ENCODE measurements around the gene SLC6A3.

Gene SLC6A3

DNA sequence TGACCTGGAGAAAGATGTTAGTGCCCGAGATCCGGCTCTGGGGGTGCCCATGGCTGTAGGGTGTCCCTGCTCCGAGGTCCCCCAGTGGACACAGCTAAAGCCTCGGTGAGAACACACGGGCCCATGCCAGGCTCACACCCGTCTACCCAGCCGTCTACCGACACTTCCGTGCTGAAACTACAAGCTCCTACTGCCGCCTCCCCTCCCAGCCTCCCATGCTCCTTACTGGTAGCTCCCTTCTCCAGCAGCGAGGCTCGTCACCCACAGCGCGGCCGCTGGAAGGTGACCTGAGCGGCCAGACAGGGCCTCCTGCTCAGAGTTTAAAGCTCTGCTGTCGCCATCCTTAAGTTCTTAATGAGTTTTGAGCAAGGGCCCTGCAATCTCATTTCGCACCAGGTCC lies 67.1 kb downstream of the SLC6A3 start:
- H3K27me3 ChIP-seq (ENCODE audit: insufficient read depth, poor library complexity, severe bottlenecking): no peaks in the 10 kb centered on the region
- TF ChIP-seq GABPA (IDR thresholded peaks at IDR 0.05; ENCODE audit: low read depth): no peak
- TF ChIP-seq, protein P1, sequence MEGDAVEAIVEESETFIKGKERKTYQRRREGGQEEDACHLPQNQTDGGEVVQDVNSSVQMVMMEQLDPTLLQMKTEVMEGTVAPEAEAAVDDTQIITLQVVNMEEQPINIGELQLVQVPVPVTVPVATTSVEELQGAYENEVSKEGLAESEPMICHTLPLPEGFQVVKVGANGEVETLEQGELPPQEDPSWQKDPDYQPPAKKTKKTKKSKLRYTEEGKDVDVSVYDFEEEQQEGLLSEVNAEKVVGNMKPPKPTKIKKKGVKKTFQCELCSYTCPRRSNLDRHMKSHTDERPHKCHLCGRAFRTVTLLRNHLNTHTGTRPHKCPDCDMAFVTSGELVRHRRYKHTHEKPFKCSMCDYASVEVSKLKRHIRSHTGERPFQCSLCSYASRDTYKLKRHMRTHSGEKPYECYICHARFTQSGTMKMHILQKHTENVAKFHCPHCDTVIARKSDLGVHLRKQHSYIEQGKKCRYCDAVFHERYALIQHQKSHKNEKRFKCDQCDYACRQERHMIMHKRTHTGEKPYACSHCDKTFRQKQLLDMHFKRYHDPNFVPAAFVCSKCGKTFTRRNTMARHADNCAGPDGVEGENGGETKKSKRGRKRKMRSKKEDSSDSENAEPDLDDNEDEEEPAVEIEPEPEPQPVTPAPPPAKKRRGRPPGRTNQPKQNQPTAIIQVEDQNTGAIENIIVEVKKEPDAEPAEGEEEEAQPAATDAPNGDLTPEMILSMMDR (IDR thresholded peaks at IDR 0.05; ENCODE audit: insufficient read depth, low read length): no peak
- TF ChIP-seq SPI1 (IDR thresholded peaks at IDR 0.05; ENCODE audit: borderline replicate concordance, low read depth): no peak
- no peak overlapping the region for H3K4me3 ChIP-seq (replicated peaks; ENCODE audit: insufficient read depth, low read length)
- no peak for DNase-seq (ENCODE audit: low read depth in 1 of 2, low spot score in 1 of 2)
- H3K27ac ChIP-seq (replicated peaks): no peak overlapping the region

DNA sequence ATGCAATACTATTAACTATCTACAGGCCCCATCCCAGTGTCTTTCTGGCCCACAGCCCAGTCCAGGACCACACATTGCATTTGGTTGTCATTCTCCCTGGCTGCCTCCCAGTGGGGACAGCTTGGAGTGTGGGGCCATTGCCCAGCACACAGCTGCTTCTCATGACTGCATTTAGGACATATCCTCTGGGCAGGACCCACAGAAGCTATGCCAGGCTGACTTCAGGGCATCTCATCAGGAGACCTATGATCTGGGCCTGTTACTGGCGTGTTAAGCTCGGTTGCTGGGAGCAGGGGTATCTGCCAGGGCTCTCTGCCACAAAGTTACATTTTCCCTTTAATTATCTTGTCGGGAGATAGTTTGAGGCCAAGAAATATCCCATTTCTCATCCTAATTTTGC lies 68.3 kb downstream of the SLC6A3 start:
- Histone ChIP-seq H3K4me3 (replicated peaks; ENCODE audit: insufficient read depth, low read length) (no peak overlapping the region), H3K27ac (replicated peaks) (no peak overlapping the region), H3K27me3 (ENCODE audit: insufficient read depth, poor library complexity, severe bottlenecking) (no peaks in the 10 kb centered on the region)
- no peak for DNase-seq (ENCODE audit: low read depth in 1 of 2, low spot score in 1 of 2)
- TF ChIP-seq GABPA (IDR thresholded peaks at IDR 0.05; ENCODE audit: low read depth) (no peak), SPI1 (IDR thresholded peaks at IDR 0.05; ENCODE audit: borderline replicate concordance, low read depth) (no peak), POLR2AphosphoS5 (IDR thresholded peaks at IDR 0.05; ENCODE audit: low read depth) (no peak)
- TF ChIP-seq, protein P2, sequence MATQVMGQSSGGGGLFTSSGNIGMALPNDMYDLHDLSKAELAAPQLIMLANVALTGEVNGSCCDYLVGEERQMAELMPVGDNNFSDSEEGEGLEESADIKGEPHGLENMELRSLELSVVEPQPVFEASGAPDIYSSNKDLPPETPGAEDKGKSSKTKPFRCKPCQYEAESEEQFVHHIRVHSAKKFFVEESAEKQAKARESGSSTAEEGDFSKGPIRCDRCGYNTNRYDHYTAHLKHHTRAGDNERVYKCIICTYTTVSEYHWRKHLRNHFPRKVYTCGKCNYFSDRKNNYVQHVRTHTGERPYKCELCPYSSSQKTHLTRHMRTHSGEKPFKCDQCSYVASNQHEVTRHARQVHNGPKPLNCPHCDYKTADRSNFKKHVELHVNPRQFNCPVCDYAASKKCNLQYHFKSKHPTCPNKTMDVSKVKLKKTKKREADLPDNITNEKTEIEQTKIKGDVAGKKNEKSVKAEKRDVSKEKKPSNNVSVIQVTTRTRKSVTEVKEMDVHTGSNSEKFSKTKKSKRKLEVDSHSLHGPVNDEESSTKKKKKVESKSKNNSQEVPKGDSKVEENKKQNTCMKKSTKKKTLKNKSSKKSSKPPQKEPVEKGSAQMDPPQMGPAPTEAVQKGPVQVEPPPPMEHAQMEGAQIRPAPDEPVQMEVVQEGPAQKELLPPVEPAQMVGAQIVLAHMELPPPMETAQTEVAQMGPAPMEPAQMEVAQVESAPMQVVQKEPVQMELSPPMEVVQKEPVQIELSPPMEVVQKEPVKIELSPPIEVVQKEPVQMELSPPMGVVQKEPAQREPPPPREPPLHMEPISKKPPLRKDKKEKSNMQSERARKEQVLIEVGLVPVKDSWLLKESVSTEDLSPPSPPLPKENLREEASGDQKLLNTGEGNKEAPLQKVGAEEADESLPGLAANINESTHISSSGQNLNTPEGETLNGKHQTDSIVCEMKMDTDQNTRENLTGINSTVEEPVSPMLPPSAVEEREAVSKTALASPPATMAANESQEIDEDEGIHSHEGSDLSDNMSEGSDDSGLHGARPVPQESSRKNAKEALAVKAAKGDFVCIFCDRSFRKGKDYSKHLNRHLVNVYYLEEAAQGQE (IDR thresholded peaks at IDR 0.05; ENCODE audit: insufficient replicate concordance, low read depth): no peak
- TF ChIP-seq, protein P1 (IDR thresholded peaks at IDR 0.05; ENCODE audit: insufficient read depth, low read length): no peak

DNA sequence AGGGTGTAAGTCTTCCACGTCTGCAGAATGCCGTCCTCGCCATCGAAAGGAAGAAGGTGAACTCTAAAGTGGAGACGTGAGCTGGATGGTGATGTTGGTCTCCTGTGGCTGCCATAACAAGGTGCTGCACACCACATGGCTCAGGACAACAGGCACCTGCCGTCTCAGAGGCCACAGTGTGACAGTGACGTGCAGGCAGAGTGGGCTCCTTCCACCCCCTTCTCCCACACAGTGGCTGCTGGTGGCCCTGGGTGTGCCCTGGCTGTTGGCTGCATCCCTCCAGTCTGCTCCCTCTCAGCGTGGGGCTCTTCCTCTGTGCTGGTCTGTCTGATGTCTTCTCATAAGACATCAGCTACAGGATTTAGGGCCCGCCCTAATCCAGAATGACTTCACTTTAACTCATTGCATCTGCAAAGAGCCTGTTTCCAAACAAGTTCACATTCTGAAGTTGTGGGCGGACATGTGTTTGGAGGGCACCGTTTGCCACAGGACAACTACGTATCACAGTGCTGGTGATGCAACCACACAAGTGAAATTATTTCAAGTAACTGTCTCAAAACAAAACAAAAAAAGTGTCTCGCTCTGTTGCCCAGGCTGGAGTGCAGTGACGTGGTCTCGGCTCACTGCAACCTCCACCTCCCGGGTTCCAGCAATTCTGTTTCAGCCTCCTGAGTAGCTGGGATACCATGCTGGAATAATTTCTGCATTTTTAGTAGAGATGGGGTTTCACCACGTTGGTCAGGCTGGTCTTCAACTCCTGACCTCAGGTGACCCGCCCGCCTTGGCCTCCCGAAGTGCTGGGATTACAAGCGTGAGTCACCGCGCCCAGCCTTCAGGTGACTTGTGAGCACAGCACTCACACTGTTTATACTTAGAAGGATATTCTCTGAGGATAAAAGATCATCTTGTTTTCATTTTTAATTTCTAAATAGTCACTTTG lies 69.1 kb downstream of the SLC6A3 start:
- Histone ChIP-seq H3K4me3 (replicated peaks; ENCODE audit: insufficient read depth, low read length) (no peak overlapping the region), H3K27me3 (ENCODE audit: insufficient read depth, poor library complexity, severe bottlenecking) (no peaks in the 10 kb centered on the region), H3K27ac (replicated peaks) (no peak overlapping the region)
- TF ChIP-seq SPI1 (IDR thresholded peaks at IDR 0.05; ENCODE audit: borderline replicate concordance, low read depth): no peak
- TF ChIP-seq, protein P1 (IDR thresholded peaks at IDR 0.05; ENCODE audit: insufficient read depth, low read length): no peak
- TF ChIP-seq, protein P2 (IDR thresholded peaks at IDR 0.05; ENCODE audit: insufficient replicate concordance, low read depth): no peak
- TF ChIP-seq POLR2AphosphoS5 (IDR thresholded peaks at IDR 0.05; ENCODE audit: low read depth): no peak
- no peak for TF ChIP-seq GABPA (IDR thresholded peaks at IDR 0.05; ENCODE audit: low read depth)
- DNase-seq (ENCODE audit: low read depth in 1 of 2, low spot score in 1 of 2): no peak
